ENCODE measurements around the gene PSMG2.

The PSMG2 gene

GRCh38 chr18:12742453-12742852, 39.6 kb downstream of the PSMG2 start:
- in situ Hi-C loops (cut with HindIII; ENCODE audit: low sequenced_read_pairs): loop anchor here (10.0 kb wide), 1 partner anchor 182 kb away; no protein-coding TSS in a partner anchor
- no peak for DNase-seq (ENCODE audit: low read depth)
- no peak overlapping the region for H3K4me3 ChIP-seq (ENCODE audit: low read depth, low read length)
- TF ChIP-seq, protein P1, sequence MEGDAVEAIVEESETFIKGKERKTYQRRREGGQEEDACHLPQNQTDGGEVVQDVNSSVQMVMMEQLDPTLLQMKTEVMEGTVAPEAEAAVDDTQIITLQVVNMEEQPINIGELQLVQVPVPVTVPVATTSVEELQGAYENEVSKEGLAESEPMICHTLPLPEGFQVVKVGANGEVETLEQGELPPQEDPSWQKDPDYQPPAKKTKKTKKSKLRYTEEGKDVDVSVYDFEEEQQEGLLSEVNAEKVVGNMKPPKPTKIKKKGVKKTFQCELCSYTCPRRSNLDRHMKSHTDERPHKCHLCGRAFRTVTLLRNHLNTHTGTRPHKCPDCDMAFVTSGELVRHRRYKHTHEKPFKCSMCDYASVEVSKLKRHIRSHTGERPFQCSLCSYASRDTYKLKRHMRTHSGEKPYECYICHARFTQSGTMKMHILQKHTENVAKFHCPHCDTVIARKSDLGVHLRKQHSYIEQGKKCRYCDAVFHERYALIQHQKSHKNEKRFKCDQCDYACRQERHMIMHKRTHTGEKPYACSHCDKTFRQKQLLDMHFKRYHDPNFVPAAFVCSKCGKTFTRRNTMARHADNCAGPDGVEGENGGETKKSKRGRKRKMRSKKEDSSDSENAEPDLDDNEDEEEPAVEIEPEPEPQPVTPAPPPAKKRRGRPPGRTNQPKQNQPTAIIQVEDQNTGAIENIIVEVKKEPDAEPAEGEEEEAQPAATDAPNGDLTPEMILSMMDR (IDR thresholded peaks at IDR 0.05; ENCODE audit: low read depth, low read length, missing control alignments): no peak

- peak; percentile 63 for DNase-seq (ENCODE audit: low read depth)
- in situ Hi-C loops (cut with HindIII; ENCODE audit: low sequenced_read_pairs): loop anchor here (10.0 kb wide), 1 partner anchor 181 kb away; no protein-coding TSS in a partner anchor
- TF ChIP-seq, protein P1 (IDR thresholded peaks at IDR 0.05; ENCODE audit: low read depth, low read length, missing control alignments): peak; percentile 45
These were observed 41.3 kb downstream of the PSMG2 start for GRCh38 chr18:12744103-12744502.

DNA sequence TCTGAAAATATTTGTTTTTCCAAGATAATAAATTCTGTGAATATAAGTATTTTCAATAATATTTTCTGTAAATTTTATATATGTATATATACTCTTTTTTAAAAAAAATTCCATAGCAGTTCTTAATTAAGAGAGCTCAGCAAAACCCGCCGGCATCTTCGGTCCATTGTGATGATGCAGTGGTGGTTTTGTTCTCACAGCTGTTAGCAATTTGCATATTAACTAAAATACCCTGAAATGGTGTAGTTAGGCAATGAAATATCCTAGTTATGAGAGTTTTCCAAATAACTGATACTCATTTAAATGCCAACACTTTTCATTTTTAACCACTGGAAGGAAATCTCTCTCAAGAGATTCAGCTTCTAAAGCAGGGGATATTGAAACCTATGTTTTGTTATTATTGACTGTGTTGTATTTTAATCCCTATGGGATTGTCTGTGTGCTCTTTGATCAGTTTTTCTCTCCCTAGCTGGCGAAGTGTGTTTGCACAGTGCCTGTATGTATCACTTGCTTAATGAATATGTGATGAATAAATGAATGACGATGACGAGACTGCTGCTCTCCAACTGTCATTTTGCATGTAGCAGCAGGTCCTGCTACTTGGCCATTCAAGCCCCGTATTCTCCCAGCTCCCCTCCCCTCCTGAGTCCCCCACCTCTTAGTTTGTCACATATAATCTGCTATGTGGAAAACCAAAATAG, 42.4 kb downstream of the PSMG2 start:
- in situ Hi-C loops (cut with HindIII; ENCODE audit: low sequenced_read_pairs): loop anchor here (10.0 kb wide), 1 partner anchor 180 kb away; no protein-coding TSS in a partner anchor
- H3K4me3 ChIP-seq (ENCODE audit: low read depth, low read length): no peak overlapping the region
- TF ChIP-seq, protein P1 (IDR thresholded peaks at IDR 0.05; ENCODE audit: low read depth, low read length, missing control alignments): no peak
- DNase-seq (ENCODE audit: low read depth): no peak

More at GRCh38 chr18:12744103-12744502, 41.3 kb downstream of the PSMG2 start:
- no peak overlapping the region for H3K4me3 ChIP-seq (ENCODE audit: low read depth, low read length)

GRCh38 chr18:12747530-12748315, 44.9 kb downstream of the PSMG2 start:
- no peak overlapping the region for H3K4me3 ChIP-seq (ENCODE audit: low read depth, low read length)
- in situ Hi-C loops (cut with HindIII; ENCODE audit: low sequenced_read_pairs): loop anchor here (10.0 kb wide), 1 partner anchor 177 kb away; no protein-coding TSS in a partner anchor
- peak; percentile 50 for DNase-seq (ENCODE audit: low read depth)
- TF ChIP-seq, protein P1 (IDR thresholded peaks at IDR 0.05; ENCODE audit: low read depth, low read length, missing control alignments): no peak

GRCh38 chr18:12748671-12749070, 45.8 kb downstream of the PSMG2 start:
- in situ Hi-C loops (cut with HindIII; ENCODE audit: low sequenced_read_pairs): loop anchor here (10.0 kb wide), 1 partner anchor 176 kb away; no protein-coding TSS in a partner anchor
- no peak for DNase-seq (ENCODE audit: low read depth)
- TF ChIP-seq, protein P1 (IDR thresholded peaks at IDR 0.05; ENCODE audit: low read depth, low read length, missing control alignments): no peak
- no peak overlapping the region for H3K4me3 ChIP-seq (ENCODE audit: low read depth, low read length)

GRCh38 chr18:12749121-12749520, 46.3 kb downstream of the PSMG2 start:
- in situ Hi-C loops (cut with HindIII; ENCODE audit: low sequenced_read_pairs): loop anchor here (10.0 kb wide), 1 partner anchor 176 kb away; no protein-coding TSS in a partner anchor
- no peak for DNase-seq (ENCODE audit: low read depth)
- H3K4me3 ChIP-seq (ENCODE audit: low read depth, low read length): no peak overlapping the region
- TF ChIP-seq, protein P1 (IDR thresholded peaks at IDR 0.05; ENCODE audit: low read depth, low read length, missing control alignments): no peak

Data from astrocyte of the cerebellum (primary cell).